ENCODE results near the gene HTR5A. TPM values are rescaled to one million over a fixed set of nuclear protein-coding genes. Genes with fewer than 3 reads are reported as not detected.
"Not testable (repeated sequence)": the region's sequence is repeated elsewhere in the genome, so short reads cannot be mapped to it uniquely, and the experiment has no call there.

HTR5A gene
- polyA plus RNA-seq (2012; ENCODE audit: low read depth, missing spikeins): not detected

- FAIRE-seq: peak; percentile 92
- peak; percentile 94 for DNase-seq (ENCODE audit: insufficient read length, low spot score)
- TF ChIP-seq POLR2AphosphoS5 (IDR thresholded peaks at IDR 0.05; ENCODE audit: low read depth, low read length) (no peak), POU2F2 (IDR thresholded peaks at IDR 0.05; ENCODE audit: low read depth, low read length) (peak; percentile 49; the same call in 1 of the 2 replicates), PAX5 (IDR thresholded peaks at IDR 0.05; ENCODE audit: insufficient read depth, low read length, severe bottlenecking) (no peak), SPI1 (IDR thresholded peaks at IDR 0.05; ENCODE audit: low read depth, low read length) (peak; percentile 18; the same call in 1 of the 2 replicates), POLR2A (IDR thresholded peaks at IDR 0.05; ENCODE audit: low read depth, low read length) (no peak), TAF1 (IDR thresholded peaks at IDR 0.05; ENCODE audit: low read depth, low read length) (no peak)
Observed at GRCh38 chr7:155069992-155070751, at the start of gene HTR5A. HTR5A (plus strand) TSS chr7:155070324; CDS start chr7:155070900, 576 bp downstream.

DNA sequence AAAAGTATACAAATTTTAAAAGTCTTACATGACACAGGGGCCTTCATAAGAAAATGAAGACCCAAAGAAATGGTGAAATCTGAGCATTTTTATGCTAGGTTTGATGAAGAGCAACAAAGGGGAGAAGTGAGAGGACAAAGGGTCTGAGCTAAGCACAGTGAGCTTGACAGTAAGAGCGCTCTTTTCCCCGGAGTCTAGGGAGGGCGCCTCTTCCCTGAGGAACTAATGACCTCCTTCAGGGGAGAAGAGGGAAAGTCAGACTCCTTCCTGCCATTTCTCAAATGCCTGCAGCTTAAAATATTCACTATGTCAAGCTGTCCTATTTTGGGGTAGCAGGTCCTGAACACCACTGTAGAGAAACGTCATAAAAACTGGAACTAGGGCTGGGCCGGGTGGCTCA is 49.1 kb upstream of the HTR5A start:
- no peak for DNase-seq (ENCODE audit: insufficient read length, low spot score)
- TF ChIP-seq SPI1 (IDR thresholded peaks at IDR 0.05; ENCODE audit: low read depth, low read length) (no peak), POLR2A (IDR thresholded peaks at IDR 0.05; ENCODE audit: low read depth, low read length) (no peak), PAX5 (IDR thresholded peaks at IDR 0.05; ENCODE audit: insufficient read depth, low read length, severe bottlenecking) (no peak), POU2F2 (IDR thresholded peaks at IDR 0.05; ENCODE audit: low read depth, low read length) (no peak), TAF1 (IDR thresholded peaks at IDR 0.05; ENCODE audit: low read depth, low read length) (no peak), POLR2AphosphoS5 (IDR thresholded peaks at IDR 0.05; ENCODE audit: low read depth, low read length) (no peak)
- no peak for FAIRE-seq

DNA sequence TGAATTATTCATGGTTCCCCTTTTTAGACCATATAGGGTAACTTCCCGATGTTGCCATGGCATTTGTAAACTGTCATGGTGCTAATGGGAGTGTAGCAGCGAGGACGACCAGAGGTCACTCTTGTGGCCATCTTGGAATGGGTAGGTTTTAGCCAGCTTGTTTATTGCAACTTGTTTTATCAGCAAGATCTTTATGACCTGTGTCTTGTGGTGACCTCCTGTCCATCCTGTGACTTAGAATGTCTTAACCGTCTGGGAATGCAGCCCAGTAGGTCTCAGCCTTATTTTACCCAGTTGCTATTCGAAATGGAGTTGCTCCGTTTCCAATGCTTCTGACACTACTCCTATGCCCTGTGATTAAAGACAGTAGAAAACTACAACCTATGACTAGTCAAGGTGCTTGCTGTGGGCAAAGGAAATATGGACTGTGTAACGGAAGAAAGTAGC is 48.4 kb upstream of the HTR5A start:
- FAIRE-seq (no peak), DNase-seq (ENCODE audit: insufficient read length, low spot score) (no peak)
- TF ChIP-seq TAF1 (IDR thresholded peaks at IDR 0.05; ENCODE audit: low read depth, low read length) (no peak), POU2F2 (IDR thresholded peaks at IDR 0.05; ENCODE audit: low read depth, low read length) (no peak), POLR2A (IDR thresholded peaks at IDR 0.05; ENCODE audit: low read depth, low read length) (no peak), PAX5 (IDR thresholded peaks at IDR 0.05; ENCODE audit: insufficient read depth, low read length, severe bottlenecking) (no peak), SPI1 (IDR thresholded peaks at IDR 0.05; ENCODE audit: low read depth, low read length) (no peak), POLR2AphosphoS5 (IDR thresholded peaks at IDR 0.05; ENCODE audit: low read depth, low read length) (no peak)

- DNase-seq (ENCODE audit: insufficient read length, low spot score): no peak
- no peak for TF ChIP-seq POLR2AphosphoS5 (IDR thresholded peaks at IDR 0.05; ENCODE audit: low read depth, low read length)
- no peak for TF ChIP-seq POU2F2 (IDR thresholded peaks at IDR 0.05; ENCODE audit: low read depth, low read length)
- no peak for TF ChIP-seq POLR2A (IDR thresholded peaks at IDR 0.05; ENCODE audit: low read depth, low read length)
- no peak for TF ChIP-seq TAF1 (IDR thresholded peaks at IDR 0.05; ENCODE audit: low read depth, low read length)
- no peak for TF ChIP-seq PAX5 (IDR thresholded peaks at IDR 0.05; ENCODE audit: insufficient read depth, low read length, severe bottlenecking)
- TF ChIP-seq SPI1 (IDR thresholded peaks at IDR 0.05; ENCODE audit: low read depth, low read length): no peak
- peak; percentile 9 for FAIRE-seq
Observed at GRCh38 chr7:155027879-155028278, 42.2 kb upstream of the HTR5A start.

GRCh38 chr7:155032978-155033377 is 37.1 kb upstream of the HTR5A start:
- DNase-seq (ENCODE audit: insufficient read length, low spot score) (no peak), FAIRE-seq (no peak)
- TF ChIP-seq TAF1 (IDR thresholded peaks at IDR 0.05; ENCODE audit: low read depth, low read length): no peak
- no peak for TF ChIP-seq SPI1 (IDR thresholded peaks at IDR 0.05; ENCODE audit: low read depth, low read length)
- TF ChIP-seq POLR2A (IDR thresholded peaks at IDR 0.05; ENCODE audit: low read depth, low read length): no peak
- no peak for TF ChIP-seq POU2F2 (IDR thresholded peaks at IDR 0.05; ENCODE audit: low read depth, low read length)
- no peak for TF ChIP-seq PAX5 (IDR thresholded peaks at IDR 0.05; ENCODE audit: insufficient read depth, low read length, severe bottlenecking)
- no peak for TF ChIP-seq POLR2AphosphoS5 (IDR thresholded peaks at IDR 0.05; ENCODE audit: low read depth, low read length)

GRCh38 chr7:155034495-155034894 is 35.6 kb upstream of the HTR5A start:
- not testable (repeated sequence) for FAIRE-seq; DNase-seq (ENCODE audit: insufficient read length, low spot score)

GRCh38 chr7:155038335-155038734 is 31.8 kb upstream of the HTR5A start:
- TF ChIP-seq SPI1 (IDR thresholded peaks at IDR 0.05; ENCODE audit: low read depth, low read length): peak; percentile 67
- no peak for TF ChIP-seq TAF1 (IDR thresholded peaks at IDR 0.05; ENCODE audit: low read depth, low read length)
- DNase-seq (ENCODE audit: insufficient read length, low spot score): no peak
- FAIRE-seq: no peak

GRCh38 chr7:155043756-155044155 is 26.4 kb upstream of the HTR5A start:
- TF ChIP-seq PAX5 (IDR thresholded peaks at IDR 0.05; ENCODE audit: insufficient read depth, low read length, severe bottlenecking): no peak
- DNase-seq (ENCODE audit: insufficient read length, low spot score) (no peak), FAIRE-seq (no peak)

DNA sequence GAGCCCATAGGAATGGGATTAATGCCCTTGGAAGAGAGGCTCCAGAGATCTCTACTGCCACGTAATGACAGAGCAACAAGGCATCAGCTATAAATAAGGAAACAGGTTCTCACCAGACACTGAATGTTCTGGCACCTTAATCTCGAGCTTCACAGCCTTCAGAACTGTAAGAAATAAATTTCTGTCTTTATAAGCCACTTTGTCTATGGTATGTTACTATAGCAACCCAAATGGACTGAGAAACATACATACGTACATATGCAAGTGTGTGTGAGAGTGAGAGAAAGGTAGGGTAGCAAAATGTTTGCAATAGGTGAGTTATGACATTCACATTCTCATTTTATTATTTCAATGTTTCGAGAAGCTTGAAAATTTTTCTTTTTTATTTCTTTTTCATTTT is 22.1 kb upstream of the HTR5A start:
- FAIRE-seq: no peak
- no peak for TF ChIP-seq POU2F2 (IDR thresholded peaks at IDR 0.05; ENCODE audit: low read depth, low read length)
- no peak for TF ChIP-seq PAX5 (IDR thresholded peaks at IDR 0.05; ENCODE audit: insufficient read depth, low read length, severe bottlenecking)
- no peak for TF ChIP-seq TAF1 (IDR thresholded peaks at IDR 0.05; ENCODE audit: low read depth, low read length)
- TF ChIP-seq POLR2AphosphoS5 (IDR thresholded peaks at IDR 0.05; ENCODE audit: low read depth, low read length): no peak
- no peak for TF ChIP-seq SPI1 (IDR thresholded peaks at IDR 0.05; ENCODE audit: low read depth, low read length)
- TF ChIP-seq POLR2A (IDR thresholded peaks at IDR 0.05; ENCODE audit: low read depth, low read length): no peak
- no peak for DNase-seq (ENCODE audit: insufficient read length, low spot score)

DNA sequence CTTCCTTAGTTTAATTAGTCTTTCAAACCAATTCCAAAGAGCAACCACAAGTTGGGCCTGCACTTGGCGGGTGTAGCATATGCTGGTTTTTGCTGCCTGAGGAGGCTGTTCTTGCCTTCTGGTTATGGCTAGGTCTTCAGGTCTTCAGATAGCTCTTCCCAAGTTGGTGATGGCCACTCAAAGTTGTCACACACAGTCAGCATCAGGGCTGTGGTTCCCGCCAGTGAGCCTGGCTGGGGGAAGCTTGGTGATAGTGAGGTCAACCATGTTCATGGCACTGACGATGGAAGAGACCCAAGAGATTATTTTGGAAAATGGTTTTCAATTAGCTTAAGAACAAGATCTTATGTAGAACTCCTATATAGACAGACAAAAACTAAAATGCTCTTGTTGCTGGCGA is 18.8 kb upstream of the HTR5A start:
- TF ChIP-seq POLR2A (IDR thresholded peaks at IDR 0.05; ENCODE audit: low read depth, low read length) (no peak), POU2F2 (IDR thresholded peaks at IDR 0.05; ENCODE audit: low read depth, low read length) (no peak), TAF1 (IDR thresholded peaks at IDR 0.05; ENCODE audit: low read depth, low read length) (no peak), POLR2AphosphoS5 (IDR thresholded peaks at IDR 0.05; ENCODE audit: low read depth, low read length) (no peak), PAX5 (IDR thresholded peaks at IDR 0.05; ENCODE audit: insufficient read depth, low read length, severe bottlenecking) (no peak), SPI1 (IDR thresholded peaks at IDR 0.05; ENCODE audit: low read depth, low read length) (no peak)

More for the DNA sequence above, 18.8 kb upstream of the HTR5A start:
- no peak for DNase-seq (ENCODE audit: insufficient read length, low spot score)
- no peak for FAIRE-seq
